ENCODE results near the gene PHF1.
A peak's percentile ranks its signal among the peaks of the same experiment; 100 is the strongest.

Gene PHF1

DNA sequence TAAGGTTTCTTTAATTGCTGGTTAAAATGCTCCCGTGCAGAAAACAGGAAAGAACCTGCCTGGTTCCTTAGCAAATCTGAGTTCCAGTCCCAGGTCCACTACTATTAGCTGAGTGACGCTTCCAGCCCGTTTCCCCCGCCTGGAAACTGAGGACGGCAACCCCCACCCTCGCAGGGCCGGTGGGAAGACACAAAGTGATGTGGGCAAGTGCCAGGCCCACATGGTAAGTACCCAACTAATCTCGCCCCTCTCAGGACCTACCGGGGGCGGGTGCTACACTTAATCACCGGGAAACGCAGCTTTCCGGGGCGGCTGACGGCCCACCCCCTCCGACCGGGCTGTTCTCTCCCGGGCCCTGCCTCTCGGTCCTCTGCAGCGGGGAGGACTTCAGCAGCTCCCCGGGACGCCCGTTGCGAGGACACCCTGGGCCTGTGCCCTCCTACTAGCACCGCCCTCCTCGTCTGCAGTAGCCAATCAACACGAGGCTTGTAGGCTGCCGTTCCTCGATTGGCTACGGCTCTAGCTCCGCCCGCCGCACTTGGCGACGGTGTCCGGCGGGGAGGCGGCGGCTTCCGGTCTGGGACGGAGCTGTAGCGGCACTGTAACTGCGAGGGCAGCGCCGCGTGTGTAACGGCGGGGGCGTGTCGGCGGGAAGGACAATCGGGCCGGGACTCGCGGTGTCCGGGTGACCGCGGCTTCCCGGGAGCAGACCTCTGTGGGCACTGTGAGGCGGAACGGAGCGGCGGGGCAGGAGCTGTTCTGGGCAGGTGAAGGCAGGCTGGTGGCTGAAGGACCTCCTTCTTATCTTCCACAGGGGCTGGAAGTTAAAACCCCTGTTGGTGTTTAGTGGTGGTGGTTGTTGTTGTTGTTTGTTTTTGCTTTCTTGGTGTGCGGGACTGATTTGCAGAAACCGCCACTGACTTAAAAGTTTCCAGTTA is 43.5 kb downstream of the PHF1 start, which contains the start of gene ZBTB9:
Gene ZBTB9, plus strand, starts transcription at position 568 of the 938 bp plus-strand sequence. CDS start 525 bp downstream, outside the sequence.
- DNase-seq (ENCODE audit: low read depth), result peak; percentile 96

GRCh38 chr6:33455051-33455450 is 44.2 kb downstream of the PHF1 start:
- DNase-seq (ENCODE audit: low read depth), result no peak

DNA sequence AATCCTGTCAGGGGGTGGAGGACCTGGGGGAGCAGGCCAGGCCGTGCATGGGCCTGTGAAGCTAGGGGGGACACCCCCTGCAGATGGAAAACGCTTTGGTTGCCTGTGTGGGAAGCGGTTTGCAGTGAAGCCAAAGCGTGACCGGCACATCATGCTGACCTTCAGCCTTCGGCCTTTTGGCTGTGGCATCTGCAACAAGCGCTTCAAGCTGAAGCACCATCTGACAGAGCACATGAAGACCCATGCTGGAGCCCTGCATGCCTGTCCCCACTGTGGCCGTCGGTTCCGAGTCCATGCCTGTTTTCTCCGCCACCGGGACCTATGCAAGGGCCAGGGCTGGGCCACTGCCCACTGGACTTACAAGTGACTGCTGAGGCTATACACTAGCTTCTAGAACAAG is 45.3 kb downstream of the PHF1 start:
- no peak for DNase-seq (ENCODE audit: low read depth)

- DNase-seq (ENCODE audit: low read depth), result no peak
Measured at GRCh38 chr6:33458676-33459075, 47.9 kb downstream of the PHF1 start.

- DNase-seq (ENCODE audit: low read depth), result no peak
Measured at GRCh38 chr6:33459226-33459625, 48.4 kb downstream of the PHF1 start.
